Neural progenitor cell (in vitro differentiated cells): ENCODE results near the gene NRBF2. TPM values are rescaled to one million over a fixed set of nuclear protein-coding genes. Genes with fewer than 3 reads are reported as not detected.
"Not testable (repeated sequence)": the region's sequence is repeated elsewhere in the genome, so short reads cannot be mapped to it uniquely, and the experiment has no call there.

Source experiments
- DNase-seq: peaks from one replicate; pipeline ENCODE4 v3.0.0-alpha.2; 2016; ENCODE audit warnings: low spot score
- H2AFZ ChIP-seq: fragments of 200-600 bp; sonication (generic); replicated peaks from 2 replicates; pipeline ENCODE4 v1.6.1; 2016; ENCODE audit warnings: antibody characterized with exemption
- H3F3A ChIP-seq: fragments of 200-600 bp; sonication (generic); 2 replicates; pipeline ENCODE4 v1.6.1; 2016; ENCODE audit warnings: antibody characterized with exemption, low read depth
- H3K27ac ChIP-seq: fragments of 200-600 bp; sonication (generic); 2 replicates; pipeline ENCODE4 v1.5.1; 2016; ENCODE audit warnings: mild to moderate bottlenecking
- H3K27me3 ChIP-seq: fragments of 200-600 bp; sonication (generic); 2 replicates; pipeline ENCODE4 v1.6.1; 2016; ENCODE audit warnings: mild to moderate bottlenecking, moderate library complexity
- H3K36me3 ChIP-seq: fragments of 200-600 bp; sonication (generic); 2 replicates; pipeline ENCODE4 v1.5.1; 2016
- H3K4me1 ChIP-seq: fragments of 200-600 bp; sonication (generic); 2 replicates; pipeline ENCODE4 v1.6.1; 2016; ENCODE audit warnings: mixed run types
- H3K4me2 ChIP-seq: fragments of 200-600 bp; sonication (generic); 2 replicates; pipeline ENCODE4 v1.6.1; 2016
- H3K4me3 ChIP-seq: fragments of 200-600 bp; sonication (generic); 2 replicates; pipeline ENCODE4 v1.5.1; 2016
- H3K79me2 ChIP-seq: fragments of 200-600 bp; sonication (generic); 2 replicates; pipeline ENCODE4 v1.6.1; 2016; ENCODE audit warnings: low read depth
- H3K9ac ChIP-seq: fragments of 200-600 bp; sonication (generic); 2 replicates; pipeline ENCODE4 v1.6.1; 2016
- H3K9me3 ChIP-seq: fragments of 200-600 bp; sonication (generic); 2 replicates; pipeline ENCODE4 v1.5.1; 2016; ENCODE audit warnings: low read depth
- H4K20me1 ChIP-seq: fragments of 200-600 bp; sonication (generic); 2 replicates; pipeline ENCODE4 v1.6.1; 2016; ENCODE audit warnings: low read depth
- H3K27ac Mint-ChIP-seq: 3 replicates; pipeline ENCODE4 v1.8.0; 2021; ENCODE audit warnings: mixed read lengths
- H3K27me3 Mint-ChIP-seq: 2 replicates; pipeline ENCODE4 v1.8.0; 2022; ENCODE audit warnings: low read depth, mild to moderate bottlenecking, inconsistent platforms, moderate library complexity, mixed read lengths; ENCODE audit not compliant: insufficient read depth
- H3K36me3 Mint-ChIP-seq: 3 replicates; pipeline ENCODE4 v1.8.0; 2021; ENCODE audit warnings: mixed read lengths
- H3K4me1 Mint-ChIP-seq: 3 replicates; pipeline ENCODE4 v1.8.0; 2021; ENCODE audit warnings: mixed read lengths
- H3K4me3 Mint-ChIP-seq: 3 replicates; pipeline ENCODE4 v1.8.0; 2021; ENCODE audit warnings: mild to moderate bottlenecking, moderate library complexity, mixed read lengths
- H3K9me3 Mint-ChIP-seq: 3 replicates; pipeline ENCODE4 v1.8.0; 2020; ENCODE audit warnings: mixed read lengths
- EZH2 ChIP-seq: fragments of 200-600 bp; sonication (generic); IDR thresholded peaks from 2 replicates; pipeline ENCODE4 v1.6.1; 2017; ENCODE audit warnings: antibody characterized with exemption, mild to moderate bottlenecking, moderate library complexity
- EZH2phosphoT487 ChIP-seq: fragments of 200-600 bp; sonication (generic); IDR thresholded peaks from 2 replicates; pipeline ENCODE4 v1.6.1; 2017; ENCODE audit warnings: antibody characterized with exemption
- total RNA-seq: library from RNA; depleted of rRNA; stranded (reverse); fragments of >200 nt; gene quantifications from 2 replicates; pipeline ENCODE4 v1.2.3, GENCODE V29; 2015; ENCODE audit warnings: low replicate concordance
- TF ChIP-seq, protein P1 (sequence below): fragments of 200-600 bp; sonication (generic); IDR thresholded peaks from 2 replicates; pipeline ENCODE4 v1.5.1; 2017; ENCODE audit warnings: antibody characterized with exemption, mild to moderate bottlenecking

NRBF2 gene
- total RNA-seq, result 24.4 and 37.8 TPM in 2 replicates

GRCh38 chr10:63133056-63133820 lies at the start of gene NRBF2:
Gene NRBF2 (plus strand): TSS chr10:63133328. CDS start chr10:63133471, 143 bp downstream.
- peak within 1 kb of the TSS; percentile 46 for H3K27ac ChIP-seq
- H2AFZ ChIP-seq, result peak within 1 kb of the TSS; percentile 87
- no peaks in the 10 kb centered on the region for H3K9me3 ChIP-seq
- H3K36me3 ChIP-seq, result no peaks in the 10 kb centered on the region
- no peaks in the 10 kb centered on the region for H3K27me3 Mint-ChIP-seq
- H3K36me3 Mint-ChIP-seq, result no peaks in the 10 kb centered on the region
- H3F3A ChIP-seq, result peaks cover 11% of the 10 kb centered on the region
- H3K4me1 ChIP-seq, result peaks cover 9% of the 10 kb centered on the region
- H3K4me1 Mint-ChIP-seq, result peaks cover 14% of the 10 kb centered on the region
- H4K20me1 ChIP-seq, result peaks cover 14% of the 10 kb centered on the region
- no peaks in the 10 kb centered on the region for H3K27me3 ChIP-seq
- H3K9me3 Mint-ChIP-seq, result peaks cover 18% of the 10 kb centered on the region
- peak within 1 kb of the TSS; percentile 85 for H3K4me3 Mint-ChIP-seq
- TF ChIP-seq, protein P1, sequence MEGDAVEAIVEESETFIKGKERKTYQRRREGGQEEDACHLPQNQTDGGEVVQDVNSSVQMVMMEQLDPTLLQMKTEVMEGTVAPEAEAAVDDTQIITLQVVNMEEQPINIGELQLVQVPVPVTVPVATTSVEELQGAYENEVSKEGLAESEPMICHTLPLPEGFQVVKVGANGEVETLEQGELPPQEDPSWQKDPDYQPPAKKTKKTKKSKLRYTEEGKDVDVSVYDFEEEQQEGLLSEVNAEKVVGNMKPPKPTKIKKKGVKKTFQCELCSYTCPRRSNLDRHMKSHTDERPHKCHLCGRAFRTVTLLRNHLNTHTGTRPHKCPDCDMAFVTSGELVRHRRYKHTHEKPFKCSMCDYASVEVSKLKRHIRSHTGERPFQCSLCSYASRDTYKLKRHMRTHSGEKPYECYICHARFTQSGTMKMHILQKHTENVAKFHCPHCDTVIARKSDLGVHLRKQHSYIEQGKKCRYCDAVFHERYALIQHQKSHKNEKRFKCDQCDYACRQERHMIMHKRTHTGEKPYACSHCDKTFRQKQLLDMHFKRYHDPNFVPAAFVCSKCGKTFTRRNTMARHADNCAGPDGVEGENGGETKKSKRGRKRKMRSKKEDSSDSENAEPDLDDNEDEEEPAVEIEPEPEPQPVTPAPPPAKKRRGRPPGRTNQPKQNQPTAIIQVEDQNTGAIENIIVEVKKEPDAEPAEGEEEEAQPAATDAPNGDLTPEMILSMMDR, result peak; percentile 27
- TF ChIP-seq EZH2phosphoT487, result no peak
- peak; percentile 33 for TF ChIP-seq EZH2
- DNase-seq, result peak; percentile 94
- H3K4me2 ChIP-seq, result peak within 1 kb of the TSS; percentile 97
- H3K4me3 ChIP-seq, result peak within 1 kb of the TSS; percentile 80
- peaks cover 50% of the 10 kb centered on the region for H3K79me2 ChIP-seq
- H3K9ac ChIP-seq, result peak within 1 kb of the TSS; percentile 69
- peak within 1 kb of the TSS; percentile 53 for H3K27ac Mint-ChIP-seq

GRCh38 chr10:63083406-63083805 lies 49.7 kb upstream of the NRBF2 start:
- not testable (repeated sequence) for H3K36me3 ChIP-seq, DNase-seq, H3K4me1 ChIP-seq, H3K4me3 Mint-ChIP-seq, H4K20me1 ChIP-seq, H3K4me3 ChIP-seq, H3K9me3 Mint-ChIP-seq, H3K79me2 ChIP-seq, H2AFZ ChIP-seq, H3F3A ChIP-seq, H3K4me2 ChIP-seq, H3K9ac ChIP-seq, H3K9me3 ChIP-seq, H3K27me3 Mint-ChIP-seq, H3K4me1 Mint-ChIP-seq, H3K27ac ChIP-seq, H3K36me3 Mint-ChIP-seq, H3K27me3 ChIP-seq, H3K27ac Mint-ChIP-seq

GRCh38 chr10:63083904-63084689 lies 49.0 kb upstream of the NRBF2 start:
- Histone ChIP-seq H2AFZ (no peak overlapping the region), H3K9me3 (no peaks in the 10 kb centered on the region), H3K9ac (no peak overlapping the region), H3K4me1 (no peaks in the 10 kb centered on the region), H3F3A (no peaks in the 10 kb centered on the region), H4K20me1 (no peaks in the 10 kb centered on the region), H3K36me3 (no peaks in the 10 kb centered on the region), H3K27ac (no peak overlapping the region), H3K79me2 (no peaks in the 10 kb centered on the region), H3K4me2 (no peak overlapping the region), H3K4me3 (no peak overlapping the region), H3K27me3 (no peaks in the 10 kb centered on the region)
- H3K27ac Mint-ChIP-seq, result no peak overlapping the region
- peaks cover 2% of the 10 kb centered on the region for H3K27me3 Mint-ChIP-seq
- DNase-seq, result peak; percentile 74
- no peaks in the 10 kb centered on the region for H3K36me3 Mint-ChIP-seq
- no peak overlapping the region for H3K4me3 Mint-ChIP-seq
- H3K9me3 Mint-ChIP-seq, result no peaks in the 10 kb centered on the region
- H3K4me1 Mint-ChIP-seq, result peaks cover 9% of the 10 kb centered on the region
- TF ChIP-seq, protein P1, result peak; percentile 79
- TF ChIP-seq EZH2phosphoT487, result no peak
